AG09309 (cell line): ENCODE data around the gene ABL2.

ENCODE experiments used
- DNase-seq: peaks from one replicate; pipeline ENCODE4 v3.0.0-alpha.2; 2010; ENCODE audit warnings: low read depth
- H3K4me3 ChIP-seq: 2 replicates; pipeline ENCODE4 v1.5.1; 2011; ENCODE audit warnings: mild to moderate bottlenecking, low read depth, low read length, moderate library complexity; ENCODE audit not compliant: control insufficient read depth
- CTCF ChIP-seq: IDR thresholded peaks from 2 replicates; pipeline ENCODE4 v1.5.1; 2011; ENCODE audit warnings: mild to moderate bottlenecking, low read depth, low read length, inconsistent platforms; ENCODE audit not compliant: insufficient read depth, control insufficient read depth; ENCODE audit errors: missing control alignments

ABL2 gene

GRCh38 chr1:179090923-179091322 lies 138.6 kb downstream of the ABL2 start:
- DNase-seq = no peak
- H3K4me3 ChIP-seq = no peak overlapping the region
- no peak for TF ChIP-seq CTCF

- peak; percentile 17 for TF ChIP-seq CTCF
- no peak overlapping the region for H3K4me3 ChIP-seq
- DNase-seq = no peak
These were observed 139.0 kb downstream of the ABL2 start for GRCh38 chr1:179090522-179090921.

GRCh38 chr1:179089827-179090482 lies 139.5 kb downstream of the ABL2 start:
- DNase-seq = no peak
- no peak overlapping the region for H3K4me3 ChIP-seq
- TF ChIP-seq CTCF = no peak

GRCh38 chr1:179087665-179088064 lies 141.8 kb downstream of the ABL2 start:
- no peak for DNase-seq
- no peak overlapping the region for H3K4me3 ChIP-seq
- TF ChIP-seq CTCF = no peak

GRCh38 chr1:179083533-179083932 lies 145.9 kb downstream of the ABL2 start:
- DNase-seq = no peak
- H3K4me3 ChIP-seq = no peak overlapping the region
- no peak for TF ChIP-seq CTCF

GRCh38 chr1:179082999-179083335 lies 146.5 kb downstream of the ABL2 start:
- H3K4me3 ChIP-seq = peak overlapping the region; percentile 88
- no peak for TF ChIP-seq CTCF
- no peak for DNase-seq
